Subcutaneous abdominal adipose tissue (tissue), 5 donors: ENCODE data around the gene LCAT.

ENCODE experiments used
- H3K27ac ChIP-seq: one replicate; pipeline ENCODE4 v1.7.0; 2013; ENCODE audit warnings: low read depth, mild to moderate bottlenecking, inconsistent platforms, low read length, moderate library complexity
- H3K27me3 ChIP-seq, 5 donors: one replicate each; pipeline ENCODE4 v1.7.0; 2013; ENCODE audit warnings: low read length in 5 of 5, inconsistent platforms in 1 of 5; ENCODE audit not compliant: control insufficient read depth in 5 of 5, insufficient read depth in 4 of 5
- H3K36me3 ChIP-seq, 5 donors: one replicate each; pipeline ENCODE4 v1.7.0; 2013; ENCODE audit warnings: low read length in 5 of 5; ENCODE audit not compliant: control insufficient read depth in 5 of 5, insufficient read depth in 5 of 5
- H3K4me1 ChIP-seq, 5 donors: one replicate each; pipeline ENCODE4 v1.7.0; 2013; ENCODE audit warnings: low read length in 5 of 5, mild to moderate bottlenecking in 3 of 5, moderate library complexity in 1 of 5; ENCODE audit not compliant: control insufficient read depth in 5 of 5, insufficient read depth in 5 of 5
- H3K4me3 ChIP-seq, 5 donors: one replicate each; pipeline ENCODE4 v1.7.0; 2013; ENCODE audit warnings: low read length in 5 of 5, low read depth in 1 of 5
- H3K9ac ChIP-seq, 5 donors: one replicate each; pipeline ENCODE4 v1.7.0; 2013; ENCODE audit warnings: low read length in 5 of 5, mild to moderate bottlenecking in 4 of 5, moderate library complexity in 3 of 5
- H3K9me3 ChIP-seq, 5 donors: one replicate each; pipeline ENCODE4 v1.7.0; 2013; ENCODE audit warnings: low read length in 5 of 5; ENCODE audit not compliant: control insufficient read depth in 5 of 5
- donor health status: healthy.
- donor health status: healthy.
- donor health status: healthy.
- donor health status: healthy.
- donor health status: healthy.

LCAT gene

GRCh38 chr16:67962135-67962534 lies 18.2 kb upstream of the LCAT start:
- peaks cover 0 to 66% (median 63%) of the 10 kb centered on the region in 5 donors for H3K36me3 ChIP-seq
- peaks cover 23 to 88% (median 74%) of the 10 kb centered on the region in 5 donors for H3K4me1 ChIP-seq
- peak overlapping the region; percentile 84 for H3K27ac ChIP-seq
- H3K4me3 ChIP-seq = no peak overlapping the region
- peaks cover 0 to 3% (median 0%) of the 10 kb centered on the region in 5 donors for H3K27me3 ChIP-seq
- H3K9me3 ChIP-seq = no peaks in the 10 kb centered on the region
- peak overlapping the region in 1 of 5 donors; percentile 28 for H3K9ac ChIP-seq

- Histone ChIP-seq H3K27ac (peak overlapping the region; percentile 84), H3K4me3 (no peak overlapping the region), H3K9ac (peak overlapping the region in 1 of 5 donors; percentile 24), H3K9me3 (no peaks in the 10 kb centered on the region), H3K4me1 (peaks cover 18 to 82% (median 68%) of the 10 kb centered on the region in 5 donors), H3K36me3 (peaks cover 0 to 66% (median 63%) of the 10 kb centered on the region in 5 donors), H3K27me3 (peaks cover 0 to 3% (median 0%) of the 10 kb centered on the region in 5 donors)
Measured at GRCh38 chr16:67961551-67961957, 17.6 kb upstream of the LCAT start.

DNA sequence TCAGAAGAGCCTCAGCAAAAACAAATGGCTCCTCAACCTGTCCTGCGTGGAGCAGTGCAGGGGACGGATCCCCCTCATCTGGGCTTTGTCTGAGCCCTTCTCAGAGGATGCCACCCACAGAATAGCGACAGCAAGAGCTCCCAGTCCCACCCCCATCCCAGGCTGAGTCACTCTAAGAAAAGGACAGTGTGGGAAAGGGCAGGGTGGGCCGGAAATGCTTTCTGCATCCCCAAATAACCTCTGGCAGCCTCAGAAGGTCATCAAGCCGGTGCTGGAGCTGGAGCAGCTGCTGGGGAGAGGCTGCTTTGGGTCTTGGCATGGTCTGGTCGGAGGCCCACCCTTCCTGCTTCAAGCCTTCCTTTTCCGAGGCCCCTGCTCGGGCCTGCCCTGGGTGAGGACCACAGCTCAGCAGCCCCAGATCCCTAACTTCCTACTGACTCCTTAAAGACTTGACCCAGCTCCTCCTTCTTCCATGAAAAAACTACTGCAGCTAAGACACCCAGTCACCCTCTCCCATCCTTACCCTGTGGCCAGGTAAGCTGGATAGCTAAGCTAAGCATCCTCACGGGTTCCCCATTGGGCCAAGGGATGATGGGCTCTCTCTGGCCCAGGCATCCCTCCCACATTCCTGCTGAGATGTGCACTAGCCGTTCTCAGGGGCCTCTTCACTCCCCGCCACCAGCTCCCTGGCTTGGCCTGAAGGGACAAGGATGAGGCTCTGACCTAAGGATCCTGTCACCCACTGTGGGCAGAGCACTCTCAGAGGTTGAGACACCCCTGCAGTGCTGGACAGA lies 15.8 kb upstream of the LCAT start:
- peak overlapping the region; percentile 84 for H3K27ac ChIP-seq
- H3K9me3 ChIP-seq = no peaks in the 10 kb centered on the region
- peaks cover 0 to 76% (median 70%) of the 10 kb centered on the region in 5 donors for H3K36me3 ChIP-seq
- peaks cover 0 to 3% (median 0%) of the 10 kb centered on the region in 5 donors for H3K27me3 ChIP-seq
- peak overlapping the region in 2 of 5 donors; percentile 17 to 26 for H3K9ac ChIP-seq
- H3K4me3 ChIP-seq = peak overlapping the region in 2 of 5 donors; percentile 12 to 42
- H3K4me1 ChIP-seq = peaks cover 13 to 64% (median 54%) of the 10 kb centered on the region in 5 donors

DNA sequence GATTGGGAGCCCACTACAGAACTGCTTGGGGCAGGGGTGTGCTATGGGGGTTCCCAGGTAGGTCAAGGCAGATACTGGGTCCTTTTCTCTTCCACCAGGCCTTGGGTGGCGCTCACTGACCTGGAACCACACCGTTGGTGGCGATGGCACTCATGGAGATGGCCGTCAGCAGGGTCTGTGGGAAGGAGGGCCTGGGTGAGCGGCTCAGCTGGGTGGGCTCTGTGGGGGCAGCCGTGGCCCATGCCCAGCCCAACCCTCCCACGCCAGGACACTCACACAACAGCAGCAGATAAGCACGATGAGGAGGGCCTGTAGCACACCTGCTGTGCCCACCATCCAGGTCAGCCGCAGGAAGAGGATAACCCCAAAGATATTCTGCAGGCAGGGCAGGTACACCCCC lies 13.7 kb upstream of the LCAT start:
- Histone ChIP-seq H3K4me1 (peaks cover 9 to 43% (median 33%) of the 10 kb centered on the region in 5 donors), H3K27ac (peak overlapping the region; percentile 84), H3K9ac (no peak overlapping the region), H3K36me3 (peaks cover 0 to 87% (median 78%) of the 10 kb centered on the region in 5 donors), H3K9me3 (no peaks in the 10 kb centered on the region), H3K4me3 (no peak overlapping the region), H3K27me3 (peaks cover 0 to 3% (median 0%) of the 10 kb centered on the region in 5 donors)

DNA sequence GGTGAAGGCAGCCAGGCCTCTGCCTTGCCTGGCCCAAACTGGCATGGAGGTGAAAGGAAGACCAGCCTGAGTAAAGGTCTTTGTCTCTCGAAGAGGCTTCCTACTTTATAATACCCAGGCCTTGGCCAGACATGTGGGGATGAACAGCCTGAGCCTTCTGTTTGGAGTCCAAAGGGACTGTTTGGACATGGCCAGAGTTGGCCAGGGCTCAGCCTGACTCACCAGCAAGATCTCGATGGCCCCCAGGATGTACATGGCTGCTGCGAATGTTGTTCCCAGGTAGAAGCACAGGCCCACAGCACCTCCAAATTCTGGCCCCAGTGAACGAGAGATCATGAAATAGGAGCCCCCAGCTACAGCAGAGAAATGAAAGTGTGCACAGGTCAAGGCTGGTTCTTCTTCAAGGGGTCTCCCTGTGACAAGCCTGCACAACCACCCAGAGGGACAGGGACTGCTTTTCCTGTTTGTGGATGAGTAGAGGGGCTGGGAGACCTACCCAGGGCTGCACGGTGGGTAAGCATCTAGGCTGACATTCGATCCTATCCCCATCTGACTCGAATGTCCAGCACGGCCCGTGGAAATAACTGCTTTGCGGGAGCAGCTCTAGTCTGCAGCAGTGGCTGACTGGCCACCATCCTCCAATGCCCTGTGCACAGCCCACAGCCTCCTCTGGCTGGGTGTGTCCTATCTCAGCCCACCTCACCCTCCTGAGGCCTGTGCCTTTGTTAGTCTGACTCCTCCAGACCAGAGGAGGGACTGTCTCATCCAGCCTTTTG lies 10.7 kb upstream of the LCAT start:
- Histone ChIP-seq H3K4me3 (no peak overlapping the region), H3K36me3 (peaks cover 0 to 87% (median 79%) of the 10 kb centered on the region in 5 donors), H3K9ac (no peak overlapping the region), H3K9me3 (no peaks in the 10 kb centered on the region), H3K4me1 (peaks cover 7 to 24% (median 19%) of the 10 kb centered on the region in 5 donors), H3K27ac (no peak overlapping the region), H3K27me3 (peaks cover 0 to 2% (median 0%) of the 10 kb centered on the region in 5 donors)

GRCh38 chr16:67953641-67954375 lies 9.9 kb upstream of the LCAT start:
- H3K27ac ChIP-seq = no peak overlapping the region
- peaks cover 5 to 16% (median 11%) of the 10 kb centered on the region in 5 donors for H3K4me1 ChIP-seq
- no peak overlapping the region for H3K4me3 ChIP-seq
- H3K36me3 ChIP-seq = peaks cover 0 to 88% (median 79%) of the 10 kb centered on the region in 5 donors
- H3K9ac ChIP-seq = no peak overlapping the region
- no peaks in the 10 kb centered on the region for H3K27me3 ChIP-seq
- H3K9me3 ChIP-seq = no peaks in the 10 kb centered on the region

GRCh38 chr16:67951485-67951884 lies 7.6 kb upstream of the LCAT start:
- no peak overlapping the region for H3K4me3 ChIP-seq
- H3K27me3 ChIP-seq = no peaks in the 10 kb centered on the region
- peaks cover 0 to 95% (median 87%) of the 10 kb centered on the region in 5 donors for H3K36me3 ChIP-seq
- no peak overlapping the region for H3K9ac ChIP-seq
- H3K4me1 ChIP-seq = peaks cover 5 to 11% (median 10%) of the 10 kb centered on the region in 5 donors
- no peak overlapping the region for H3K27ac ChIP-seq
- no peaks in the 10 kb centered on the region for H3K9me3 ChIP-seq

DNA sequence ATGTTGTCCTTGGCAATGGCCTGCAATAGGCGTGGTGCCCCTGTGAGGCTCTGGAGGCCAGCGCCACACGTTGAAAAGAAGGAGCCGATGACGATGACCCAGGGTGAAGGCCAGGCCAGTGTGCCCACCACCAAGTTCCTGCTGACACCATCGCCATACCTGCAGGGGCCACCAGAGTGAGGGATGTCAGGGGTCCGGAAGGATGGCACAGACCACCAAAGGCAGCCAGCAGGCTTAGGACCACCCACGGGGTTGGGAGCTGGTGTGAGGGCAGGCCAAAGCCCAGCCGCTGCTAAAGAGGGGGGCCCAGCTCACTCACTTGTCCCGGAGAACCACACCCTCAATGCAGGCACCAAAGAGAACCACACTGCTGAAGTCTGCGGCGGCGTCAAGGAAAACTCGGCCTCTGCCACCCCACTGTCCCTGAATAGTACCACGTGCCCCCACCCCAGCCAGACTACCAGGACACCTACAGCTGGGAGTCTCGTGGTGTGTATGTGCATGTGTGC lies 6.5 kb upstream of the LCAT start:
- Histone ChIP-seq H3K4me3 (no peak overlapping the region), H3K9ac (no peak overlapping the region), H3K36me3 (peaks cover 0 to 97% (median 95%) of the 10 kb centered on the region in 5 donors), H3K4me1 (peaks cover 8 to 21% (median 20%) of the 10 kb centered on the region in 5 donors), H3K9me3 (no peaks in the 10 kb centered on the region), H3K27ac (no peak overlapping the region), H3K27me3 (no peaks in the 10 kb centered on the region)

- peaks cover 10 to 29% (median 28%) of the 10 kb centered on the region in 5 donors for H3K4me1 ChIP-seq
- peaks cover 0 to 97% (median 95%) of the 10 kb centered on the region in 5 donors for H3K36me3 ChIP-seq
- H3K27me3 ChIP-seq = no peaks in the 10 kb centered on the region
- no peak overlapping the region for H3K27ac ChIP-seq
- H3K4me3 ChIP-seq = no peak overlapping the region
- H3K9me3 ChIP-seq = no peaks in the 10 kb centered on the region
- H3K9ac ChIP-seq = no peak overlapping the region
Measured at GRCh38 chr16:67949645-67950044, 5.7 kb upstream of the LCAT start.
